NK-92 (cell line): Measurements from ENCODE around the gene GABRB1.

Experiments
- DNase-seq: peaks from one replicate; lab custom pipeline; 2025; ENCODE audit not compliant: unreplicated experiment; lab: John Stamatoyannopoulos, UW

Gene GABRB1

GRCh38 chr4:47110546-47111132 lies 79.3 kb downstream of the GABRB1 start:
- DNase-seq = no peak

- DNase-seq = no peak
Observed at GRCh38 chr4:47118192-47118929, 87.0 kb downstream of the GABRB1 start.

GRCh38 chr4:47120783-47121182 lies 89.4 kb downstream of the GABRB1 start:
- DNase-seq = no peak

DNA sequence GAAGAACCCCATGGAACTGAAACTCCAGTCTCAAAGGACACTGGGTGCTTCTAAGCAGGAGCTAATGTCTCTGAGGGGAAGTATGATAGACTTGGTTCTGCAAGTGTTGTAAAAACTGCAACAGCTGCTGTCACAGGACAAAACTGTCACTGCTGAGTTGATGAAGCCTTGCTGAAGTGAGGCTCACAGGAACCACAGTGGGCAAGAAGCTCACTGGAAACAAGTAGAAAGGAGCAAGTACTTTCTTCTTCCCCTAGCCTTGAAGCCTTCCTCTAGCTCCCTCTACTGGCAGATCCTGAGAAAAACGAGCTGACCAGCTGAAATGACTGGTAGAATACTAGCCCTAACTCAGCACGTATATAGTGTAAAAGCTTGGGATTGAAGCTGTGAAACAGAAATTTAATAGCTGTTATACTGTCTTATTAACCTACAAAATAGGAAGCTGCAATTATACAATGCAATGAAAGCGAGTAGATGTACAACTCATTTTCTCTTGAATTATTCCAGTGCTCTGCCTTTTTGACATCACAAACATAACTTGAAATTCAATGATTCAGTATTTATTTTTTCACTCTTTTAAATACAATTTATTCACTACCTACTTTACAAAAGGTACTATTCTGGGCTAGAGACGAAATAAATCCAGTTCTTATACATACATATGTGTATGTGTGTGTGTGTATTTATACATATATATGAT lies 91.4 kb downstream of the GABRB1 start:
- no peak for DNase-seq

GRCh38 chr4:47128991-47129390 lies 97.6 kb downstream of the GABRB1 start:
- DNase-seq = no peak

DNA sequence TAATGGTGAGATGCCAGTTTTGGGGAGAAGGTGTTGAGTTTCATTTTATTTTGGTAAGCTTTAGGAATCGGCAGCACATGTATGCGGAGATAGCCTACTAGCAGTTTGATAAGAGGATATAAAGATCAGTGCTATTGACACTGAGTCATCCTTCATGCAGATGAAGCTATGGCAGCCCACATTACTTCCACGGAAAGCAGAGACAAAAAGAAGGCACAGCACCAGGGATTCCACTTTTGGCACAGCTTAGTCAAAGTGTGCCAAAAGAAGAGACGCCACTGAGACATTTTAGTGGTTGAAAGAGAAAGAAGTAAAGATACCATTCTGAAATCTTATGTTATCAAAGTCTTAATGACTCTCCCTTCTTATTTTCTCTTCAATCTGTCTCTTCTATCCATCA lies 103.8 kb downstream of the GABRB1 start:
- no peak for DNase-seq

DNA sequence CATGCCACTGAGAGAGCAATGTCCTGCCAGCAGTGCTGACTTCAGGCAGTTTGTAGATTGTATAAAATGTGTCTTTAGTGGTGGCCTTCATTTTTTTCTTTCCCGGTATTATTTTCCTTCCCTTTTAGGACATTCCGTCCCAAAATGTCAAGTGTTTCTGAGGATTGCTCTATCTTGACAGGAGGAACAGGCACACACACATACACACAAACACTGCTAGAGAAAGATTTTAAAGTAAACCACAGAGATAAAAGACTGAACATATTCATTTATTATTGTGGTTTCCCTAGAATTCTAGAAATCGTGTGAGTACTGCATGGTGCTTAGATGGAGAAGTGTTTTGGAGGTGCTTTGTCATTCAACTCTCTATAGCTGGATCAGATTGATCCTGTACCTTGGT lies 111.9 kb downstream of the GABRB1 start:
- no peak for DNase-seq

GRCh38 chr4:47145630-47146029 lies 114.3 kb downstream of the GABRB1 start:
- no peak for DNase-seq

DNA sequence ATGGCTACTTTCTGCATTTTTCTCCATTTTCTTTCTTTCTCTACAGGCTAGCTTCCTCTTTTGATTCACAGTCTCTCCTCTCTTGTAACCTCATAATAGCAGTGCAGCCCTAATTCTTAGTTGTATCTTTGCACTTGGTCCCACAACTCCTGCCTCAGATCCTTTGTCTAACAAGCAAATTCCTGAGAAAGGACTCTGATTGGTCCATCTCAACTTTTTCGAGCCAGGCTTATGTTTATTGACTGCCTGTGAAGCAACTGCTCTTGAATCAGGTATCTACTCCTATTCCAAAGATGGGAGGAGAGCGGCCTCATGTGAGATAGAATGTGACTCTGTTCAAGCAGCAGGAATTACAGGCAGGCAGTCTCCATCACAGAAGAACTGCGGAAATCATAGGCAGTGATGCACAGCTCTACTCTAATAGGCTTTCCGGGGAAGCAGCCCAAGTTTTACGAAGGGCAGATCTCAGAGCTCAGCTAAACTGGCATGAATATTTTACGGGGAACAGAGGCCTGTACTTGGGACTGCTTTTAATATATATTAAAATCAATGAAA lies 123.5 kb downstream of the GABRB1 start:
- DNase-seq = no peak

- no peak for DNase-seq
Observed at GRCh38 chr4:47155919-47156318, 124.6 kb downstream of the GABRB1 start.

DNA sequence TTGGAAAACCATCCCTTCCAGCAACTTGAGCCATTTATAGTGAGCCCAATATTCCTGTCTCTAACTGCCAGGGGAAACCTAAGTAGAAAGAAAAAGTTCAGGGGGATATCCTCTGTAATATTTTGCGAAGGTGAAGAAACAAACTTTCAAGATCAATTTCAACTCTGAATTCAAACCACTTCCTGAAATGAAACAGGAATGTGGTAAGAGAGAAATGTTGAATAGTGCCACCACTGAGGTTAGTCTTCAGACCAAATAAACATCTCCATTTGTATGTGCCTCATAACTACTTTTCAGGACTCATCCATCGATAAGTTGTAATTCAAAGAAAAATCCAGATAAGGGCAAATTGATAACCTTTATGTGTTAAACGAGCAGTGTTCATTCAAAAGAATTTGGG lies 128.7 kb downstream of the GABRB1 start:
- DNase-seq = no peak

- no peak for DNase-seq
Observed at GRCh38 chr4:47167081-47168035, 136.0 kb downstream of the GABRB1 start.

GRCh38 chr4:47184083-47184482 lies 152.7 kb downstream of the GABRB1 start:
- no peak for DNase-seq

DNA sequence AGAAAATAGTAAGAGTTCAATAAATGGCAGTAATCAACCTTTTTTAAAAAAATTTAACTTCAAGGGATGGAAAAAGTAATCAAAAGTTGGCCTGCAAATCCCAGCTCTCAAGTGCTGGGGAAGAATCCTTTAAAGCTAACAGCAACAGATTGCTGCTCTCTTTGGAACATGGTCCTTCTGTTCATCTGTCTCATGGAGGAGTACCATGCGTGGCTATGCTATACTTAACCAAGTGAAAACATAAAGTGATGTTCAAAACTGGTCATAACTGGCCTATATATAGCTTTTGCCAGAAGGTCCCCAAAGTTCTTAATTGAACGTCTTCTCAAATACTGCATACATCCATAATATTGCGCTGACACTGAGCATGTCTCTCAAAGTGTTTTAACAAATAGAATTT lies 154.4 kb downstream of the GABRB1 start:
- DNase-seq = no peak

DNA sequence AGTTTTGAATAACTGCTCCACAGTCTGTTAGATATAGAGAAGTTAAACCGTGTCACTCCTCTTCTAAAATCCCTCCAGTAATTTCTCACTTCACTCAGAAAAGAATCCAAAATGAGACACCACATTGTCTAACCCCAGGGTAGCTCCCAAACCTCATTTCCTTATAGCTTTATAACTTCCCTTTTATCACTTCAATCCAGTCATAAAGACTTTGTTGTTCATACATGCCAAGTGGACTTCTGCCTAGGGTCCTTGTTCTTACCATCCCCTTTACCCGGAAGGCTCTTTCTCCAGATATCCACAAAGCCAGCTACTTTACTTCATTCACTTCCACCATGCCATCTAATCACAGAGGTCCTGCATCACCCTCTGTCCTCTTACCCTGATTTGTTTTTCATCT lies 156.2 kb downstream of the GABRB1 start:
- DNase-seq = no peak

- no peak for DNase-seq
Observed at GRCh38 chr4:47193179-47193578, 161.8 kb downstream of the GABRB1 start.

GRCh38 chr4:47194036-47194737 lies 162.8 kb downstream of the GABRB1 start:
- no peak for DNase-seq

DNA sequence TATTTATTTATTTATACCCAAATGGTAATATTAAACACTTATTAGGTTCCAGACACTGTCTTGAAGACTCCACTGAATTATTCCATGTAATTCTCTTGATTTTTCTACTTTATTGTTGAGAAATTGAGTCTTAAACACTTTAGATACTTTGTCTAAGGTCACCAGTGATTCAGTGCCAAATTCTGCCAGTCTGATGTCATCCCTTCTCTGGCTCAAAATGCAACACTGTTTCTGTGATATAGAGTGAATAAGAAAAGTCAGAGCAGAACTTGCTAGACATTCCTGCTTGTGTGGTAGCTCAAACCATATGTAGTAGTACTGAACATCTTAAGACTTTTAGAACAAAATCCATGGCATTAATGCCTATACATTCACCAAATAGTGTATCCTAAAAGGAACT lies 164.3 kb downstream of the GABRB1 start:
- DNase-seq = no peak

DNA sequence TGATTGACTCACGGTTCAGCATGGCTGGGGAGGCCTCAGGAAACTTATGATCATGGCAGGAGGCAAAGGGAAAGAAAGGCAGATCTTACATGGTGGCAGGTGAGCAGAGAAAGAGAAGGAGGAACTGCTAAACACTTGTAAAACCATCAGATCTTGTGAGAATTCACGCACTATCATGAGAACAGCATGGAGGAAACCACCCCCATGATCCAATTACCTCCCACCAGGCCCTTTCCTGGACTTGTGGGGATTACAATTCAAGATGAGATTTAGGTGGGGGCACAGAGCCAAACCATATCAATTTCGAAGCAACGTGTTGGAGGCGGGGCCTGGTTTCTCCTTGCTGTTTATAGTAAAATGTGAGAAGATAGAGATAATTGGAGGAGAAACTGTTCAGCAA lies 167.4 kb downstream of the GABRB1 start:
- no peak for DNase-seq

DNA sequence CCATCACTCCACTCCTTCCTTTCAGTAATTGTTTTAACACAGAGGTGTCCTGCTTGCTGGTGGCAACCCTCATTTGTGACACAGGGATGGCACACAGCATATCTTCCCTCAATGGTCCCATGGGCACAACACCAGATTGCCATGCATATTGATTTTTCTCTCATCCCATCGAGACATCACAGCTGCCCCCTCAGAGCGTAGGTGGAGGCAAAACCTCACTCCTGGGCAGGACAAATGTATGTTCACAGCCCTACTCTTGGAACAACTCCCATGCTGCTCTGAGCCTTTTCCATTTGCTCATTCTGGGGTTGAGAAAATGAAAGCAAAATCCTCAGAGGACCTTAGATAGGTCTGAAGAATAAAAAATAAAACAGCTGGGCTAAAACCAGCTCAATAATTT lies 172.2 kb downstream of the GABRB1 start:
- DNase-seq = no peak
